Smooth muscle cell (in vitro differentiated cells): Measurements from ENCODE around the gene SRRM4. TPM values are rescaled to one million over a fixed set of nuclear protein-coding genes. Genes with fewer than 3 reads are reported as not detected.

Experiments used
- DNase-seq: peaks from one replicate; lab custom pipeline; 2025; ENCODE audit not compliant: unreplicated experiment; lab: John Stamatoyannopoulos, UW
- H2AFZ ChIP-seq: fragments of 200-600 bp; sonication (generic); 2 replicates; pipeline ENCODE4 v1.6.0; 2016; ENCODE audit warnings: antibody characterized with exemption, low read depth, mild to moderate bottlenecking
- H3F3A ChIP-seq: fragments of 200-600 bp; sonication (generic); 2 replicates; pipeline ENCODE4 v1.6.0; 2017; ENCODE audit warnings: antibody characterized with exemption, low read depth
- H3K27ac ChIP-seq: fragments of 200-600 bp; sonication (generic); 2 replicates; pipeline ENCODE4 v1.5.1; 2016; ENCODE audit warnings: low read depth, mild to moderate bottlenecking
- H3K27me3 ChIP-seq: fragments of 200-600 bp; sonication (generic); 2 replicates; pipeline ENCODE4 v1.6.1; 2016; ENCODE audit warnings: low read depth, mild to moderate bottlenecking
- H3K36me3 ChIP-seq: fragments of 200-600 bp; sonication (generic); 2 replicates; pipeline ENCODE4 v1.5.1; 2016; ENCODE audit warnings: low read depth
- H3K4me1 ChIP-seq: fragments of 200-600 bp; sonication (generic); 2 replicates; pipeline ENCODE4 v1.5.1; 2016; ENCODE audit warnings: low read depth
- H3K4me2 ChIP-seq: fragments of 200-600 bp; sonication (generic); 2 replicates; pipeline ENCODE4 v1.6.0; 2016; ENCODE audit warnings: mild to moderate bottlenecking
- H3K4me3 ChIP-seq: fragments of 200-600 bp; sonication (generic); 2 replicates; pipeline ENCODE4 v1.5.1; 2016; ENCODE audit warnings: mild to moderate bottlenecking
- H3K79me2 ChIP-seq: fragments of 200-600 bp; sonication (generic); 2 replicates; pipeline ENCODE4 v1.6.0; 2016; ENCODE audit warnings: low read depth, mild to moderate bottlenecking
- H3K9ac ChIP-seq: fragments of 200-600 bp; sonication (generic); 2 replicates; pipeline ENCODE4 v1.6.0; 2016; ENCODE audit warnings: low read depth
- H3K9me3 ChIP-seq: fragments of 200-600 bp; sonication (generic); replicated peaks from 2 replicates; pipeline ENCODE4 v1.5.1; 2016; ENCODE audit warnings: low read depth
- H4K20me1 ChIP-seq: fragments of 200-600 bp; sonication (generic); 2 replicates; pipeline ENCODE4 v1.6.0; 2016; ENCODE audit warnings: low read depth
- CTCF ChIP-seq: fragments of 200-600 bp; sonication (generic); IDR thresholded peaks from 2 replicates; pipeline ENCODE4 v1.5.1; 2017; ENCODE audit warnings: borderline replicate concordance, mild to moderate bottlenecking, antibody characterized with exemption; ENCODE audit not compliant: insufficient read depth, poor library complexity, severe bottlenecking
- WGBS: methylation state at CpG from one replicate; pipeline ENCODE4 v1.1.7; 2016; ENCODE audit warnings: low lambda C conversion rate; 5-methylcytosine and 5-hydroxymethylcytosine counted together
- polyA plus RNA-seq: library from polyadenylated mRNA; unstranded; fragments of >200 nt; fragmentation: Nextera tagmentation; extraction: Ambion mirVana; gene quantifications from 2 replicates; pipeline ENCODE4 v1.2.1, GENCODE V29; 2016
- total RNA-seq: library from RNA; depleted of rRNA; stranded (reverse); fragments of >200 nt; gene quantifications from 2 replicates; pipeline ENCODE4 v1.2.3, GENCODE V29; 2014

The SRRM4 gene
- total and polyA plus RNA-seq, 2 experiments from 2014 or later: 0.04 TPM; not detected in 1

- Histone ChIP-seq H2AFZ (no peak overlapping the region), H3F3A (no peaks in the 10 kb centered on the region), H3K4me1 (no peaks in the 10 kb centered on the region), H3K4me3 (no peak overlapping the region), H3K36me3 (no peaks in the 10 kb centered on the region), H3K9ac (no peak overlapping the region), H4K20me1 (no peaks in the 10 kb centered on the region), H3K27me3 (no peaks in the 10 kb centered on the region), H3K27ac (no peak overlapping the region), H3K4me2 (no peak overlapping the region), H3K79me2 (no peaks in the 10 kb centered on the region), H3K9me3 (no peaks in the 10 kb centered on the region)
- 80% methylated on average over 9 of the region's 9 CpGs for WGBS
- DNase-seq: no peak
- TF ChIP-seq CTCF: no peak
These were observed 220.6 kb downstream of the SRRM4 start for GRCh38 chr12:119201789-119202543.

GRCh38 chr12:119202544-119202943 is 221.2 kb downstream of the SRRM4 start:
- no peaks in the 10 kb centered on the region for H3F3A ChIP-seq
- H3K27ac ChIP-seq: no peak overlapping the region
- H3K79me2 ChIP-seq: no peaks in the 10 kb centered on the region
- H3K4me1 ChIP-seq: peaks cover 5% of the 10 kb centered on the region
- no peak overlapping the region for H2AFZ ChIP-seq
- no peaks in the 10 kb centered on the region for H3K9me3 ChIP-seq
- DNase-seq: no peak
- WGBS: 29% methylated on average over 2 of the region's 2 CpGs
- no peak overlapping the region for H3K9ac ChIP-seq
- no peak overlapping the region for H3K4me2 ChIP-seq
- H3K27me3 ChIP-seq: no peaks in the 10 kb centered on the region
- H3K36me3 ChIP-seq: no peaks in the 10 kb centered on the region
- TF ChIP-seq CTCF: no peak
- H4K20me1 ChIP-seq: no peaks in the 10 kb centered on the region
- H3K4me3 ChIP-seq: no peak overlapping the region

GRCh38 chr12:119204131-119204530 is 222.8 kb downstream of the SRRM4 start:
- Histone ChIP-seq H3K79me2 (no peaks in the 10 kb centered on the region), H3K9me3 (no peaks in the 10 kb centered on the region), H3K9ac (no peak overlapping the region), H3K4me1 (peaks cover 11% of the 10 kb centered on the region), H3K27me3 (no peaks in the 10 kb centered on the region), H3K4me3 (no peak overlapping the region), H4K20me1 (no peaks in the 10 kb centered on the region), H2AFZ (no peak overlapping the region), H3K4me2 (no peak overlapping the region), H3F3A (no peaks in the 10 kb centered on the region), H3K27ac (no peak overlapping the region), H3K36me3 (no peaks in the 10 kb centered on the region)
- no peak for DNase-seq
- 14% methylated on average over 2 of the region's 2 CpGs for WGBS
- TF ChIP-seq CTCF: no peak
